COLO668 (cell line): ENCODE measurements around the gene CABP2.
"Not testable (repeated sequence)": the region's sequence is repeated elsewhere in the genome, so short reads cannot be mapped to it uniquely, and the experiment has no call there.

Experiments used
- DNase-seq: peaks from one replicate; lab custom pipeline; 2025; ENCODE audit not compliant: unreplicated experiment; lab: John Stamatoyannopoulos, UW

Gene CABP2

DNA sequence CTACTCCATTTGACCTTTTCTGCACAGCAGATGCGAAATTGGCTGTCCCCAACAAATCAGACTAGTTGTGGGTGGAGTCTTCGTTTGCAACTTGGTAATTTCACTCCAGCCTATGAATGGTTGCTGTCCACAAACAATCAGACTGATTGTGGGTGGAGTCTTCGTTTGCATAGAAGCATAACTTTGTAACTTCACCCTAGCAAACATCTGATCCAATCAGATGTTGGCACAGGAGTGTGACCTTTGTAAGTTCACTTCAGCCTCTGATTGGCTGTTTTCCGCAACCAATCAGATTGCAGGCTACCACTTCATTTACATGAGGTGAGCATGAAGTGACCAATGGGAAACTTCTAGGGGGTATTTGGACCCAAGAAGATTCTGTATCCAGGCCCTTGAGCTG, 16.3 kb upstream of the CABP2 start:
- no peak for DNase-seq

DNA sequence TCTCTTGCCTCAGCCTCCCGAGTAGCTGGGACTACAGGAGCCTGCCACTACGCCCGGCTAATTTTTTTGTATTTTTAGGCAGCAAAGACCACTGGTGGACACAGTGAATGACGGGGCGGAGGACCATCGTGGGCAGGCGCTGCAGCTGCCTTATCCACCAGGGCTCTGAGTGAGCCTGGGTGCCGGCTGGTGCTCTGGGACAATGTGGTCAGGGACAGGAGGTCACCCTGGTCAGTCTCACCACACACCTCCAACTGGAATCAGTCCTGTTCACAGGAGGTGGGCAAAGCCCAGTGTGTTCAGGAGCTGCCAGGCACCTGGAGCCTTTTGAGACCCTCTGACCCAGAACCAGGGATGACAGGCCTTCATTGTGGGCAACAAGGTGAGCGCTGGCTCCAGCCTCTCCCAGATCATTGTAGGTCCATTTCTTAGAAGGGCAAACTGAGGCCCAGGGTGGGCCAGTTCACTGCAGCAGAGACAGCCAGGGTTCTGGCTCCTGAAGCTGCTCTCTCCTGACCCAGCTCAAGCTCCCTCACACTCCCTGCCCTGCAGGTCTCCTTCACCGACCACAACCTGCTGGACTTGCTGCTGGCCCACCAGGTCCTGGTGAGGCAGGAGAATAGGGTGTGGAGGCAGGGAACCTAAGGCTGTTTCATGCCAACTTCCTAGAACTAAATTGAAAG, 15.7 kb upstream of the CABP2 start:
- no peak for DNase-seq

DNA sequence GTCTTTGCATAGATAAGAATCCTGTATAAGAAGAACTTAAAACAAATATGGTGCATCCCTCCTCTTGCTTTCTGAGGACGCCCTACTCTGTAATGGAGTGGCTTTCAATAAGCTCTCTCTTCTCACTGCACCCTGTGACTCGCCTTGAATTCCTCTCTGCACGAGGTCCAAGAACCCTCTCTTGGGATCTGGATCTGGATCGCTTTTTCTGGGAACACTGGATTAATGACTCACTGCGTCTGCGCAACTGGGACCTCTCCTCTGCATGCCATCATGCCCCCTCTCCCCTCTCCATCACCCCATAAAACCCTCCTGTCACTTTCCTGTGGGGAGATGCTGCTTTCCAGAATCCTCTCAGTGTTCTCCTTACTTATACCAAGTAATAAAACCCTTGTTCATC, 15.1 kb upstream of the CABP2 start:
- no peak for DNase-seq

DNA sequence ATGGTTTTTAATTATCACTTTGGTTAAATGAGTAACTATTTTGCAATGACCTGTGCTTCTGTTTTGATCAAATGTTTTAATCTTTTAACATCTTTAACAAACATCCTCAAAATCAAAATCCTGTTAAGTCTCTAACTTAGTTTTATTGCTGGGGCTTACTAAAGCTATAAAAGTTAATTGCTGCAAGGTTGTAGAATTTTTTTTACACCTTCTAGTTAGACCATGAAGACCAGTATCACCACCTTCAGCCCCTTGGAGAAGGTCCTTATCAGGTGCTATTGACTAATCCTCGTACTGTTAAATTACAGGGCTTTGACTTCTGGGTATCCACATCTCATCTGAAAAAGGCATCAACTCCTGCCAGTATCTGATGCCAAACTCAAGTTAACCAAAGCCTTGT, 12.3 kb upstream of the CABP2 start:
- DNase-seq, result no peak

DNA sequence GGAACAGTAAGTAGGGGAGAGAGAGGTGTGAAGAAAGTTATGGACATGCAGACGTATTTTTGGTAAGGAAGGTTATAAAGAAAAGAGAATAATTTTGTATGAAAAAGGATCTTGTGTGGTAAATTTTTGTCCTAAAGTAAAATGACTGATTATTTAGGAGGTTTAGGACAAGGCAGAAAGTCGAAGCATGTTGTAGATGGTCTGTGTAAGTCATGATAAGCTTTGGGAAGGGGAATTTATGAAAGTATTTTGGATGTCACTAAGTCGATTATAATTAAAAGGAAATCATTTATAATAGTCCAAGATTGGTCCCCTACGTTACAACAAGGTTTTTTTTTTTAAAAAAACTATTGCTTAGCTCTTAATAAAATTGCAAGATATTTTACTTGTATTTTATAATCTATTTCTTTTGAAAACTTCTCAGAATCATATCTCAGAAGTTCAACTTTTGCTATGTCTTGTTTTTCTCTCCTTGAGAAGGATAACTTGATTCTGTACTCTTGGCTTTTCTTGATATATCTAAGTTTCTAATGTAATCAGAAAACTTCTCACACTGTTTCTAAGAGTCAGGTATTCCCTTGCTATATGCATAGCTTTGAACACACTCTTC, 10.9 kb upstream of the CABP2 start:
- DNase-seq, result no peak

DNA sequence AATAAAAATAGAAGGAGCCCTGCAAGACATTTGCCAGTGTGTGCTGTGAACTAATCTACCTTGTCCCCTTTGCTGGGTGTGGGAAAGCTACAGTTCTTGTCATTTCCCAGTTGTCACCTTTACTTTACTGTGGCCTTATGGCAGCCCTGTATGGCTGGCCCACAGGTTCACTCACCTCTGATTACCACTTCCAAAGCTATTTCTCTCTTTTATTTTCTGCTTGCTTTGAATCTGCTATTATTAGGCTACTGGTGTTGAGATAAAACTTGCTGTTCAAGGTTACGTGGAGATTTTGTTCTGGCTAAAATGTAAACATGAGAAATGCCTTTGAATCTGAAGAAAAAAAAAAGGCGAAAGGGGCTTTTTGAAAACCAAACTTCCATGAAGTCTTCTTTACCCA, 9.6 kb upstream of the CABP2 start:
- DNase-seq, result no peak

DNA sequence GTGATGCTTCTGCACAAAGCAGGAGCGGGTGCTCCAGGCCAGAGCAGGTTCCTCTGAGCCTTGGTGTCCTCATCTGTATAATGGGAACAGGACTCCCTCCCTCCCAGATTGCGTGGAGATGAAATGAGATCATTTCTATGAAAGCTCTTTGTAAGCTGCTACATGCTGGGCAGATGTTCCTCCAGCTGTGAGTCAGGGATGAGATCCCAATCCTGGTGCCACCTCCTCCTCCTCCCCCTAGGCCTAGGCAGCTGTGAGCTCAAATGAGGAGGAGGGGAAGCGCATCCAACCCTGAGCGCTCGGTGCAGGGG, 7.0 kb upstream of the CABP2 start:
- DNase-seq, result no peak

DNA sequence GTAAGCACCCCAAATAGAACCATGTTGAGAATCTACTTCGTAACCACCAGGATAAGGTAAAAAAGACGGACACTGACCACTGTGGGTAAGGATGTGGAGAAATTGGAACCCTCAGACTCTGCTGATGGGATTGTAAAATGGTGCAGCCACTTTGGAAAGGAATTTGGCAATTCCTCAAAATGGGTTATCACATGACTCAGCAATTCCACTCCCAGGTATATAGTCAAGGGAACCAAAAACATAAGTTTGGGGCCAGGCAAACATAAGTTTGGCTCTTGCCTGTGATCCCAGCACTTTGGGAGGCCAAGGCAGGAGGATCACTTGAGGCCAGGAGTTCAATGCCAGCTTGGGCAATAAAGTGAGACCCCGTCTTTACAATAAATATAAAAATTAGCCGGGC, 5.1 kb upstream of the CABP2 start:
- no peak for DNase-seq

DNA sequence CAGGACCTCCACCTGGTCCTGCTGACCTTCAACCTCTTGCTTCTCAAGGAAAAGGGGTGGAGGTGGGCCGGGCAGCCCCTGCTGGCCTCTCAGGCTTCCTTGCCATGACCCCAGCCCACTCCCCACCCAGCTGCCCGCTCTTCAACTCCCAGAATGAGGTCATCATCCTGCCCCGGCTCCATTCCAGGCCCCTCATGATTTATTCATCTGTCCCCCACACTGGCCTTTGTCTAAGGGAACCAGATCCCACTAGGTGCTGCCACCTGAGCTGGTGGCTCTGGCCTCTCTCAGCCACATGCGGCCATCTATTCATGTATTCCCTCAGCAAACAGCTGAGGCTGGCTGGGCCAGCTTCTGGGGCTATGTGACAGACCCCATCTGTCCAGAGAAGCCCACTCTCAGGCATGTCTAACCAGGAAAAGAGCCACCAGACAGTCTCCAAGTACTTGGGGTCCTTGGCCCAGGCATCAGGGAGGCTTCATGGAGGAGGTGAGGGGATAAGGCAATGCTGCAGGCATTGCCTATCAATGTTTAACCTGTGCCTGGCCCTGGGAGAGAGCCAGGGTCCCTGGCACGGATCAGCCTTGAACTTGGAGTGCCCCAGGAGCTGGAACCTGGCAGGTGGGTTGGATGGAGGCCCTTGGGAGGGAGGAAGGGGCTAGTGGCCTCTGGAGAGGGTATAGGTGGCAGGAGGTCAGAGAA, 2.2 kb upstream of the CABP2 start:
- no peak for DNase-seq

DNA sequence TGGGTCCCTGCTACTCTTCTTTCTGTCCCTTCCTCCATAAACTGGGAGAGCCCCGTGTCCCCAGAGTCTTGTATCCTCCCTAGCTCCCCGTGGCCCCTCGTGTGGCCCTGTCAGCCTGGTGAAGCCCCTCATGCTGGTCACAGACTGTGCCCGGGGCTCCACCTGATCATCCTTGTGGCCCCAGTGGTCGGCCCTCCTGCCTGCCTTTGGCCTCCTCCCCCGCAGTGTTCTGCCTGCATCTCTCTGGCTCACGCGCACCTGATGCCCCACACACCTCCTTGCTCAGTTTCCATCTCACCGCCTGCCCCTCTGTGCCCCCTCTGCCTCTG, 1.2 kb upstream of the CABP2 start:
- no peak for DNase-seq

DNA sequence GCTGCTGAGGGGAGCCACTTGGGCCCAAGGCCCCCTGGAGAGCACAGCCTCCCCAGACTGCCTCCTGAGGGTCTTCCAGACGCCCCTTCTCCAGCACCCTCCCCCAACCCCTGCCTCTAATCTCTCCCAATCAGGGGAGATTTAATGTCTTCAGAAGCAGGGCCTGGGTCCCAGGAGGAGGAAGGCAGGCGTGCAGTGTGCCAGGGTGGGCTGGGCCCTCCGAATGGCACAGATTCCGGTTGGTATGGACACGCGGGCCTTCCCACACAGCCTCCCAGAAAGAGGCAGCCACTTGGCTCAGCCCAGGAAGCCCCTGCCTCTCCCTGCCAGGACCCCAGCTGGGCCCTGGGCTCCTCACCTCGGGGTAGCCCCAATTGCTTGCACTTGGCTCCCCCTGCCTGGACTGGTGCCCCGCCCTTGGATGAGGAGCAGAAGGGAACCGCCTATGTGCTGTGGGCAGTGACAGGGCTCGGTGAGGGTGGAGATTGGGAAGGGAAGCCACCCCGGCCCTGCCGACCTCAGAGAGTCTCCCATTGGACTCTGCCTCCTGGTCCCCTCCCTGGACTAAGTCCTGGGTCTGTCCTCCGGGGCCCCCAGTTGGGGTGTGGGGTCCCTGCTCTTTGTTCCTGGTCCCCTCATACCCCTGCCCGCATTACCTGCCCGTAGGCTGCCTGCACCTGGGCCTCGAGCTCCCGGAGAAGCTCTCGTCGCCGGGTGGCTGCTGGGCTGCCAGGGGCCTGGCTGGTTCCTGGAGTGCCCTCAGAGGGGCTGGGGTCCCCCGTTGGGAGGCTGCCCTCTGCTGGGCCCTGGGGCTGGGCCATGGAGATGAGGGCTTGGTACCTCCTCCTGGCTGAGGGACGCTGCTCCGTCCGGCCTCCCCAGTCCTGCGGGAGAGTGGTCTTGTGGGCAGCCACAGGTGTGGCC, 572 bp upstream of the CABP2 start:
- DNase-seq, result no peak

DNA sequence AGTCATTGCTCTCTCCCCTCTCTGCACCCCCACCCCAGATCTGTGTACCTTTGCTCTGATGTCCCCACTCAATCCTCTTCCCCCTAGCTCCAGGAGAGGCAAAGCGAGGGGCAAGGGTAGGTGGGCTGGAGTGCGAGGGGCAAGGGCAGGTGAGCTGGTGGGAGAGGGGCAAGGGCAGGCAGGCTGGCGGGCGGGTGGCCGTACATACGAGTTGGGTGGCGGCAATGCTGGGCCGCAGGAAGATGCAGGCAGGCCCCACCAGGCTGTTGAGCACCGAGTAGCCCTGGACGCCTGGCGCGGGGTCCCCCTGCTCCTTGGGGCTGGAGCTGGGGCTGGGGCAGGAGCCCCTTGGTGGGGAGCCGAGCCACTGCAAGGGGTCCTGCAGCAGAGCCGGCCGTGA, 908 bp downstream of the CABP2 start:
- DNase-seq, result no peak

DNA sequence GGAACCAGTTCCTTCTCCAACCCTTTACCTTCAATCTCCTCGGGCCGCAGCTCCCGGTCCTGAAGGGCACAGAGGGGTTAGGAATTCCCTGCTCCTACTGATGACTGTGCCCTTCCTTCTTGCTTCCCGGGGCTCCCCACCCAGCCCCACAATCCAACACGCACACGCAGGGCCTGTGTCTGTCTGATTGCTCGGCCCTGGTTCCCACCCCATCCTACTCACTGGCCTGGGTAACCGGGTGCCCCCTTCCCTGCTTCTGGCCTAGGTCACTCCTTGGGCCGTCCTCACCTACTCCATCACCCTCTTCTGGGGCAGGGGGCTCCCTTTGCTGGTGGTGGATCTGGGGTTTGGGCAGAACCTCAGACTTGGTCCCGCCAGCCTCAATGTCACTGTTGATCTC, 1.3 kb downstream of the CABP2 start:
- no peak for DNase-seq

DNA sequence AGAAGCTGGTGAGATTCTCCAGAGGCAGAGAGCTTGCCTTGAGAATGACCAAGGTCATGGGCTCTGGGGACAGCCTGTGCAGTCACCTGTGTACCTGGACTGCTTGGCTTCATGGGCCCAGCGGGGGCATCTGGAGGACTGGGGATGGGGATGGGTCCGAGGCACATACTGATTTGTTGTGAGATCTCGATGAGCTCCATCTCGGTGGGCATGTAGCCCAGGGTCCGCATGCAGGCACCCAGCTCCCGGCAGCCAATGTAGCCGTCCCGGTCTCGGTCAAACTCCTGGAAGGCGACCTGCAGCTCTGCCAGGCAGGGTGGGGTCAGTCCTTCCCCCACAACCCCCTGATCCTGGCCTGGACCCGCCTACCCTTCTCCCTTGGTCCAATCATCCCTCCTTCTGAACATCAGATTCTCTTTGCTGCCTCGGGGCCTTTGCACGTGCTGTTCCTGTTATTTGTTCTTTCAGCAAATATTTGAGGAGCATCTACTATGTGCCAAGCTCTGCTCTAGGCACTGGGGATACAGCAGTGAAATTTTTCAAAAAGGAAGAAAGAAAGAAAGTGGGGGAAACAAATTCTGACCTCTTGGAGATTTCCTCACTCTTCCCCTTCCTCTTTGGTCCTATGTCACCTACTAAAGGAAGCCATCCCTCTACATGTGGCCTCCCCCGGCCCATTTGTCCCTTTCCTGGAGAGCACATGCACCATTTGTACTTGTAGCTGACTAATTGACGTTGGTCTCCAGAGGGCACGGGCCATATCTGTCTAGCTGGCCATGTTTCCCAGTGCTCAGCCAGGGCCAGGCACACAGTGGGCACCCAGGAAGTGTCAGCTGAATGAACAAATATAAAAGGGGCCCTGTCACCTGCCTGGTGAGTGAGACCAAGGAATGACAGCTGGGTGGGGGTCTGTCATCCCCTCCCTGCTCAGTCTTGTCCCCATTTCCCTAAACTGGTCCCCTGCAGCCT, 2.1 kb downstream of the CABP2 start:
- DNase-seq, result no peak

DNA sequence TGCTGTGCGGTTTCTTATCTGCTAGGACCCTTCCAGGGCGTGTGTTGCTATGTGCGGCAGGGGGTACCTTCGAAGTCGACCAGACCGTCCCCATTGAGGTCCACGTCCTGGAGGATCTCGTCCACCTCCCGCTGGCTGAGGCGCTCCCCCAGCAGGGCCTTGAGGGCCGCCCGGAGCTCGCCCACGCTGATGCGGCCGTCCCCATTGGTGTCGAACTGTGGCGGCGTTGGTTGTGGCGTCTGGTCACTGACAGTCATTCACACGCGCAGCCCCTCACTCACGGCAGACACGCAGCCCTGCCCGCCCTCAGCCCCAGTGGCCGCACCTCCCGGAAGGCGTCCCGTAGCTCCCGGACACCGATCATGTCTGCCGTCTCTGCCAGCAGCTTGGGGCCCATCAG, 3.5 kb downstream of the CABP2 start:
- DNase-seq, result no peak

DNA sequence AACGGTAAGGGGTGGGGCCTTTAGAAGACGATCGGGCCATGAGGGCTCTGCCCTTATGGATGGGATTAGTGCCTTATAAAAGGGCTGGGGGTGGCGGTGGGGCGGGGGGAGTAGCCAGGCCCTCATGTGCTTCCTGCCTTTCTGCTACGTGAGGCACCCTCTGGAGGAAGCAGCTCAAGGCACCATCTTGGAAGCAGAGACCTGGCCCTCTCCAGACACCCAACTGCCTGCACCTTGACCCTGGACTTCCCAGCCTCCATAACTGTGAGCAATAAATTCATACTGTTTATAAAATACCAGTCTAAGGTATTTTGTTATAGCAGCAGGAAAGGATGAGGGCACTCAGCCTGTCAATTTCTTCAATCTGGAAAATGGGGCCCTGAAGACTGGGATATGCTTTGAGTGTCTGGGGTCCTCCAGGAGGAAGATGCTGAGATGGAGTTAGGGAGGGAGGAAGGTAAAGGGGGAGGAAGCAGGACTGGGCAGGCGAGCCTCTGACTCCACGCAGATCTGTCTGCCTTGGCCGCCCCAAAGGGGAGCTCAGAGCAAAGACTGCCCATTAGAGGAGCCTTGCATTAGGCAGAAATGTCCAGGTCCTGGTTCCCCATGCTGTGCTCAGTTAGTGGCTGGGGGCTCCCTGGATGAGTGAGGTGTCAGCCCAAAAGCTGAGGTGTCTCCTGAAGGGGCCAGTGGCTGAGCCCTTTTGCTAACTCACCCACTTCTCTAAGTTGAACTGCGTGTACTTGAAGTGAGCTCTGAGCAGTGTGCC, 5.3 kb downstream of the CABP2 start:
- no peak for DNase-seq

DNA sequence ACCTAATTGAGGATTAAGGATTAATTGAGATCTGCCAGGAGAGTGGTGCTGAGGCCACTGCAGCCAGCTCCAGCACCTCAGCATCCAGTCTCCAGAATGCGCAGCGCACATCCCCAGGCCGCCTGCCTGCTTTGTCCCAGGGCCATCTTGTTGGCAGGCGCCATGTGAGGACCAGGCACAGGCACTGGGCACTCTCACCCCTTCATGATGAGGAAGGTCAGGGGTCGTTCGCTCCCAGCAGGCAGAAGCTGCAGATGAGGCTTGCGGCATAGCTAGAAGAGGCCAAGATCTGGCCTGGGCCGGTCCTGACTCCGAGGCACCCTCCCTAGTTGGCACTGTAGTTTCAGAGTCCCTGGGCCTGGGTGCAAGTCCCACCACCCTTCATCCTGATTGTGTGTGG, 6.4 kb downstream of the CABP2 start:
- no peak for DNase-seq

DNA sequence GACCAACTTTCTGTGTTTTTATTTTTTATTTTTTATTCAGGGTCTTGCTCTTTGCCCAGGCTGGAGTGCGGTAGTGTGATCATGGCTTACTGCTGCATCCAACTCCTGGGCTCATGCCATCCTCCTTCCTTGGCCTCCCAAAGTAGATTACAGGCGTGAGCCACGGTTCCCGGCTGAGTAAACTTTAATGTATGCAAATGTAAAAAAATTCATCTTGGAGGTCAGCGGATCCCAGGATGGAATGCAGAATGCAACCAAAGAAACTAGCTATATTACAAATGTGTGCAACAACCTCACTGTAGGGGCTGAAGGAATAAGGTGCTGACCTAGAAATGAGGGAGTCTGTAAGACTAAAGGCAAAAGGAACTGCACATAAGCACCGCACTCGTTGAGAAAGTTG, 9.1 kb downstream of the CABP2 start:
- DNase-seq, result no peak

DNA sequence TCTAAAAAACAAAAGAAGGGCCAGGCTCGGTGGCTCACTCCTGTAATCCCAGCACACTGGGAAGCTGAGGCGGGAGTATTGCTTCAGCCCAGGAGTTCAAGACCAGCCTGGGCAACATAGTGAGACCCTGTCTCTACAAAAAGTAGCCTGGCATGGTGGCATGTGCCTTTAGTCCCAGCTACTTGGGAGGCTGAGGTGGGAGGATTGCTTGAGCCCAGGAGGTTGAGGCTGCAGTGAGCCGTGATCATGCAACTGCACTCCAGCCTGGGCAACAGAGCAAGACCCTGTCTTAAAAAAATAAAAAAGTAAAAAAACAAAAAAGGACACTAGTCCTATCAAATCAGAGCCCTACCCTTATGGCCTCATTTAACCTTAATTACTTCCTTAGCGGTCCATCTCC, 11.7 kb downstream of the CABP2 start:
- DNase-seq, result not testable (repeated sequence)

DNA sequence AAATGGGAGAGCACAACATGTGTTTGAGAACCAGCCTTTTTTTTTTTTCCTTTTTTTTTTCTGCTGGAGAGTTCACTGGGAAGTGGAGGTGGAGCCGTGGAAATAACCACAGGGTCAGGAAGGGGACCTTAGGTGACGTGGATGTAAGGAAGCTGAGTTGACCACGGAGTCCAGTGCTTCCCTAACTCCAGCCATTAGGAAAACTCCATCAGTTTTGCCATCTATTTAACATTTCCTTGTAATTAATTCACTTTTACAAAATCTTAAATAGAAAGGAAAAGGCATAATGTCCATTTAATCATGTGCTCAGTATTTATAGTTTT, 13.3 kb downstream of the CABP2 start:
- DNase-seq, result no peak
